Measurements from ENCODE around the gene KIF26A.
"Not testable (repeated sequence)": the region's sequence is repeated elsewhere in the genome, so short reads cannot be mapped to it uniquely, and the experiment has no call there.

The KIF26A gene

GRCh38 chr14:104148433-104149277 lies 10.3 kb downstream of the KIF26A start:
- H3K9ac ChIP-seq (ENCODE audit: low read length in 2 of 2), result no peak overlapping the region
- no peaks in the 10 kb centered on the region for H3K9me3 ChIP-seq (ENCODE audit: control insufficient read depth in 2 of 2, low read length in 2 of 2)
- no peaks in the 10 kb centered on the region for H3K36me3 ChIP-seq (ENCODE audit: control insufficient read depth in 2 of 2, insufficient read depth in 2 of 2, low read length in 2 of 2)
- H3K4me1 ChIP-seq (ENCODE audit: control insufficient read depth, insufficient read depth, low read length), result peaks cover 7% of the 10 kb centered on the region
- H3K27ac ChIP-seq (ENCODE audit: low read length), result no peak overlapping the region
- H3K27me3 ChIP-seq (ENCODE audit: control insufficient read depth in 1 of 2, insufficient read depth in 2 of 2, low read length in 2 of 2), result peaks cover 0 to 2% of the 10 kb centered on the region in 2 donors
- no peak overlapping the region for H3K4me3 ChIP-seq (ENCODE audit: low read length in 2 of 2)

- H3K9ac ChIP-seq (ENCODE audit: low read length in 2 of 2), result no peak overlapping the region
- peaks cover 0 to 2% of the 10 kb centered on the region in 2 donors for H3K27me3 ChIP-seq (ENCODE audit: control insufficient read depth in 1 of 2, insufficient read depth in 2 of 2, low read length in 2 of 2)
- no peak overlapping the region for H3K27ac ChIP-seq (ENCODE audit: low read length)
- H3K4me1 ChIP-seq (ENCODE audit: control insufficient read depth, insufficient read depth, low read length), result peaks cover 7% of the 10 kb centered on the region
- no peak overlapping the region for H3K4me3 ChIP-seq (ENCODE audit: low read length in 2 of 2)
- no peaks in the 10 kb centered on the region for H3K9me3 ChIP-seq (ENCODE audit: control insufficient read depth in 2 of 2, low read length in 2 of 2)
- no peaks in the 10 kb centered on the region for H3K36me3 ChIP-seq (ENCODE audit: control insufficient read depth in 2 of 2, insufficient read depth in 2 of 2, low read length in 2 of 2)
Observed at GRCh38 chr14:104149278-104149595, 10.8 kb downstream of the KIF26A start.

GRCh38 chr14:104149617-104150135 lies 11.3 kb downstream of the KIF26A start:
- Histone ChIP-seq H3K4me1 (ENCODE audit: control insufficient read depth, insufficient read depth, low read length) (peaks cover 7% of the 10 kb centered on the region), H3K4me3 (ENCODE audit: low read length in 2 of 2) (no peak overlapping the region)

GRCh38 chr14:104150136-104151025 lies 12.0 kb downstream of the KIF26A start:
- no peak overlapping the region for H3K27ac ChIP-seq (ENCODE audit: low read length)

More at GRCh38 chr14:104149617-104150135, 11.3 kb downstream of the KIF26A start:
- no peaks in the 10 kb centered on the region for H3K9me3 ChIP-seq (ENCODE audit: control insufficient read depth in 2 of 2, low read length in 2 of 2)
- H3K27ac ChIP-seq (ENCODE audit: low read length), result no peak overlapping the region
- peaks cover 0 to 2% of the 10 kb centered on the region in 2 donors for H3K27me3 ChIP-seq (ENCODE audit: control insufficient read depth in 1 of 2, insufficient read depth in 2 of 2, low read length in 2 of 2)
- H3K9ac ChIP-seq (ENCODE audit: low read length in 2 of 2), result no peak overlapping the region
- H3K36me3 ChIP-seq (ENCODE audit: control insufficient read depth in 2 of 2, insufficient read depth in 2 of 2, low read length in 2 of 2), result no peaks in the 10 kb centered on the region

GRCh38 chr14:104151026-104151381 lies 12.6 kb downstream of the KIF26A start:
- Histone ChIP-seq H3K27me3 (ENCODE audit: control insufficient read depth in 1 of 2, insufficient read depth in 2 of 2, low read length in 2 of 2) (peaks cover 0 to 2% of the 10 kb centered on the region in 2 donors), H3K9ac (ENCODE audit: low read length in 2 of 2) (no peak overlapping the region), H3K4me3 (ENCODE audit: low read length in 2 of 2) (no peak overlapping the region), H3K27ac (ENCODE audit: low read length) (no peak overlapping the region), H3K36me3 (ENCODE audit: control insufficient read depth in 2 of 2, insufficient read depth in 2 of 2, low read length in 2 of 2) (no peaks in the 10 kb centered on the region), H3K4me1 (ENCODE audit: control insufficient read depth, insufficient read depth, low read length) (peaks cover 7% of the 10 kb centered on the region), H3K9me3 (ENCODE audit: control insufficient read depth in 2 of 2, low read length in 2 of 2) (no peaks in the 10 kb centered on the region)

More at GRCh38 chr14:104150136-104151025, 12.0 kb downstream of the KIF26A start:
- Histone ChIP-seq H3K27me3 (ENCODE audit: control insufficient read depth in 1 of 2, insufficient read depth in 2 of 2, low read length in 2 of 2) (peaks cover 0 to 2% of the 10 kb centered on the region in 2 donors), H3K4me3 (ENCODE audit: low read length in 2 of 2) (no peak overlapping the region), H3K9ac (ENCODE audit: low read length in 2 of 2) (no peak overlapping the region), H3K4me1 (ENCODE audit: control insufficient read depth, insufficient read depth, low read length) (peaks cover 7% of the 10 kb centered on the region), H3K9me3 (ENCODE audit: control insufficient read depth in 2 of 2, low read length in 2 of 2) (no peaks in the 10 kb centered on the region), H3K36me3 (ENCODE audit: control insufficient read depth in 2 of 2, insufficient read depth in 2 of 2, low read length in 2 of 2) (no peaks in the 10 kb centered on the region)

- H3K27me3 ChIP-seq (ENCODE audit: control insufficient read depth in 1 of 2, insufficient read depth in 2 of 2, low read length in 2 of 2), result peaks cover 0 to 2% of the 10 kb centered on the region in 2 donors
- H3K4me3 ChIP-seq (ENCODE audit: low read length in 2 of 2), result no peak overlapping the region
- no peaks in the 10 kb centered on the region for H3K36me3 ChIP-seq (ENCODE audit: control insufficient read depth in 2 of 2, insufficient read depth in 2 of 2, low read length in 2 of 2)
- no peaks in the 10 kb centered on the region for H3K9me3 ChIP-seq (ENCODE audit: control insufficient read depth in 2 of 2, low read length in 2 of 2)
- H3K27ac ChIP-seq (ENCODE audit: low read length), result no peak overlapping the region
- peaks cover 7% of the 10 kb centered on the region for H3K4me1 ChIP-seq (ENCODE audit: control insufficient read depth, insufficient read depth, low read length)
- H3K9ac ChIP-seq (ENCODE audit: low read length in 2 of 2), result no peak overlapping the region
Observed at GRCh38 chr14:104151566-104152245, 13.3 kb downstream of the KIF26A start.

- no peaks in the 10 kb centered on the region for H3K9me3 ChIP-seq (ENCODE audit: control insufficient read depth in 2 of 2, low read length in 2 of 2)
- H3K4me1 ChIP-seq (ENCODE audit: control insufficient read depth, insufficient read depth, low read length), result peaks cover 7% of the 10 kb centered on the region
- H3K4me3 ChIP-seq (ENCODE audit: low read length in 2 of 2), result no peak overlapping the region
- H3K27me3 ChIP-seq (ENCODE audit: control insufficient read depth in 1 of 2, insufficient read depth in 2 of 2, low read length in 2 of 2), result peaks cover 0 to 2% of the 10 kb centered on the region in 2 donors
- H3K27ac ChIP-seq (ENCODE audit: low read length), result no peak overlapping the region
- no peaks in the 10 kb centered on the region for H3K36me3 ChIP-seq (ENCODE audit: control insufficient read depth in 2 of 2, insufficient read depth in 2 of 2, low read length in 2 of 2)
- H3K9ac ChIP-seq (ENCODE audit: low read length in 2 of 2), result no peak overlapping the region
Observed at GRCh38 chr14:104152246-104152575, 13.8 kb downstream of the KIF26A start.

- H3K4me3 ChIP-seq (ENCODE audit: low read length in 2 of 2), result no peak overlapping the region
- H3K9ac ChIP-seq (ENCODE audit: low read length in 2 of 2), result no peak overlapping the region
- no peaks in the 10 kb centered on the region for H3K36me3 ChIP-seq (ENCODE audit: control insufficient read depth in 2 of 2, insufficient read depth in 2 of 2, low read length in 2 of 2)
- no peak overlapping the region for H3K27ac ChIP-seq (ENCODE audit: low read length)
- H3K4me1 ChIP-seq (ENCODE audit: control insufficient read depth, insufficient read depth, low read length), result peaks cover 7% of the 10 kb centered on the region
- no peaks in the 10 kb centered on the region for H3K9me3 ChIP-seq (ENCODE audit: control insufficient read depth in 2 of 2, low read length in 2 of 2)
- peaks cover 0 to 2% of the 10 kb centered on the region in 2 donors for H3K27me3 ChIP-seq (ENCODE audit: control insufficient read depth in 1 of 2, insufficient read depth in 2 of 2, low read length in 2 of 2)
Observed at GRCh38 chr14:104152686-104153393, 14.5 kb downstream of the KIF26A start.

GRCh38 chr14:104153394-104153755 lies 15.0 kb downstream of the KIF26A start:
- H3K4me3 ChIP-seq (ENCODE audit: low read length in 2 of 2); H3K9ac ChIP-seq (ENCODE audit: low read length in 2 of 2); H3K27ac ChIP-seq (ENCODE audit: low read length); H3K4me1 ChIP-seq (ENCODE audit: control insufficient read depth, insufficient read depth, low read length); H3K36me3 ChIP-seq (ENCODE audit: control insufficient read depth in 2 of 2, insufficient read depth in 2 of 2, low read length in 2 of 2); H3K9me3 ChIP-seq (ENCODE audit: control insufficient read depth in 2 of 2, low read length in 2 of 2); H3K27me3 ChIP-seq (ENCODE audit: control insufficient read depth in 1 of 2, insufficient read depth in 2 of 2, low read length in 2 of 2): not testable (repeated sequence)

GRCh38 chr14:104154246-104154645 lies 15.9 kb downstream of the KIF26A start:
- no peaks in the 10 kb centered on the region for H3K36me3 ChIP-seq (ENCODE audit: control insufficient read depth in 2 of 2, insufficient read depth in 2 of 2, low read length in 2 of 2)
- H3K4me1 ChIP-seq (ENCODE audit: control insufficient read depth, insufficient read depth, low read length), result peaks cover 4% of the 10 kb centered on the region
- H3K4me3 ChIP-seq (ENCODE audit: low read length in 2 of 2), result no peak overlapping the region

More at GRCh38 chr14:104154246-104154645, 15.9 kb downstream of the KIF26A start:
- H3K27me3 ChIP-seq (ENCODE audit: control insufficient read depth in 1 of 2, insufficient read depth in 2 of 2, low read length in 2 of 2), result peaks cover 0 to 2% of the 10 kb centered on the region in 2 donors
- H3K9ac ChIP-seq (ENCODE audit: low read length in 2 of 2), result no peak overlapping the region
- H3K9me3 ChIP-seq (ENCODE audit: control insufficient read depth in 2 of 2, low read length in 2 of 2), result no peaks in the 10 kb centered on the region
- H3K27ac ChIP-seq (ENCODE audit: low read length), result no peak overlapping the region
